Gastrocnemius medialis (tissue), 4 donors: ENCODE measurements around the gene RNU2-1.

Source experiments
- CTCF ChIP-seq, 5 experiments: fragments of 450-650 bp in 3 of 5; fragments of 200-600 bp in 2 of 5; sonication (generic) in 2 of 5; IDR thresholded peaks in 4 of 5; conservative IDR thresholded peaks in 1 of 5; 1 replicate in 4 of 5; 2 replicates in 1 of 5; pipeline ENCODE4 v1.5.1; 2016 to 2019; ENCODE audit warnings: antibody characterized with exemption in 5 of 5, mild to moderate bottlenecking in 3 of 5, moderate library complexity in 3 of 5
- POLR2A ChIP-seq, 2 donors: fragments of 450-650 bp; IDR thresholded peaks; one replicate each; pipeline ENCODE4 v1.6.1; 2017; ENCODE audit warnings: antibody characterized with exemption in 2 of 2, mild to moderate bottlenecking in 2 of 2, moderate library complexity in 2 of 2

- TF ChIP-seq CTCF (IDR thresholded peaks at IDR 0.05 in 4 of 5, conservative IDR thresholded peaks at IDR 0.05 in 1 of 5) (no peak), POLR2A (IDR thresholded peaks at IDR 0.05) (no peak)
These were observed 40.5 kb downstream of the RNU2-1 start for GRCh38 chr17:43193251-43193650.
